HEK293 (cell line): ENCODE data around the gene LRRC74B.

Source experiments
- CTCF ChIA-PET: fragments of 350-600 bp; formaldehyde crosslinking; extraction: SDS; loops from one replicate; lab custom pipeline; 2021; ENCODE audit warnings: antibody characterized with exemption; lab: Yijun Ruan, JAX
- POLR2A ChIA-PET: fragments of 300-600 bp; formaldehyde crosslinking; extraction: SDS; loops from one replicate; lab custom pipeline; 2020; ENCODE audit warnings: antibody characterized with exemption, inconsistent platforms; lab: Yijun Ruan, JAX
- H3K27ac ChIP-seq: fragments of 200-500 bp; sonication (Bioruptor generic); 2 replicates; pipeline ENCODE4 v1.5.1; 2014; ENCODE audit warnings: low read depth, low read length, control low read depth, inconsistent platforms; ENCODE audit errors: extremely low read depth
- H3K36me3 ChIP-seq, 2 experiments: fragments of 200-500 bp in 1 of 2; sonication (Bioruptor generic) in 1 of 2; 1 replicate in 1 of 2; 2 replicates in 1 of 2; pipeline ENCODE4 v1.5.1; 2014 to 2017; ENCODE audit warnings: inconsistent platforms in 2 of 2, low read length in 2 of 2; ENCODE audit not compliant: control insufficient read depth in 2 of 2, insufficient read depth in 1 of 2
- H3K4me1 ChIP-seq: fragments of 200-500 bp; sonication (Bioruptor generic); 2 replicates; pipeline ENCODE4 v1.5.1; 2014; ENCODE audit warnings: mild to moderate bottlenecking, low read length, inconsistent platforms; ENCODE audit not compliant: control insufficient read depth, insufficient read depth
- H3K4me3 ChIP-seq: 2 replicates; pipeline ENCODE4 v1.5.1; 2011; ENCODE audit warnings: low read depth, mild to moderate bottlenecking, control low read depth, low read length, moderate library complexity
- H3K9me3 ChIP-seq: fragments of 200-500 bp; sonication (Bioruptor generic); 2 replicates; pipeline ENCODE4 v1.5.1; 2014; ENCODE audit warnings: low read depth, low read length, inconsistent platforms; ENCODE audit not compliant: control insufficient read depth, insufficient read depth
- AEBP2 ChIP-seq: fragments of 450-650 bp; formaldehyde crosslinking; IDR thresholded peaks from 2 replicates; pipeline ENCODE4 v1.5.1; 2016; ENCODE audit warnings: missing biosample characterization, missing genetic modification characterization, borderline replicate concordance
- EGR2 ChIP-seq: fragments of 450-650 bp; formaldehyde crosslinking; IDR thresholded peaks from 2 replicates; pipeline ENCODE4 v1.5.1; 2016; ENCODE audit warnings: low read depth, missing biosample characterization, missing genetic modification characterization
- GFI1B ChIP-seq: fragments of 450-650 bp; formaldehyde crosslinking; IDR thresholded peaks from 2 replicates; pipeline ENCODE4 v1.5.1; 2016; ENCODE audit warnings: missing biosample characterization, missing genetic modification characterization
- REST ChIP-seq: fragments of 450-650 bp; formaldehyde crosslinking; IDR thresholded peaks from 2 replicates; pipeline ENCODE4 v1.5.1; 2016; ENCODE audit warnings: missing biosample characterization, missing genetic modification characterization
- SCRT2 ChIP-seq: fragments of 450-650 bp; formaldehyde crosslinking; IDR thresholded peaks from 2 replicates; pipeline ENCODE4 v1.5.1; 2016; ENCODE audit warnings: missing biosample characterization, missing genetic modification characterization
- ZBTB10 ChIP-seq: fragments of 450-650 bp; formaldehyde crosslinking; IDR thresholded peaks from 2 replicates; pipeline ENCODE4 v1.5.1; 2016; ENCODE audit warnings: missing biosample characterization, missing genetic modification characterization
- ZBTB17 ChIP-seq: fragments of 450-650 bp; formaldehyde crosslinking; IDR thresholded peaks from 2 replicates; pipeline ENCODE4 v1.5.1; 2016; ENCODE audit warnings: missing biosample characterization, missing genetic modification characterization
- ZBTB44 ChIP-seq: fragments of 450-650 bp; IDR thresholded peaks from 2 replicates; pipeline ENCODE4 v1.5.1; 2018; ENCODE audit warnings: missing biosample characterization, mild to moderate bottlenecking, missing genetic modification characterization
- ZNF16 ChIP-seq: fragments of 450-650 bp; formaldehyde crosslinking; IDR thresholded peaks from 2 replicates; pipeline ENCODE4 v1.5.1; 2016; ENCODE audit warnings: low read depth, missing biosample characterization, missing genetic modification characterization
- ZNF654 ChIP-seq: fragments of 450-650 bp; formaldehyde crosslinking; IDR thresholded peaks from 2 replicates; pipeline ENCODE4 v1.5.1; 2016; ENCODE audit warnings: low read depth, missing biosample characterization, missing genetic modification characterization

LRRC74B gene

GRCh38 chr22:21009638-21010425 is 35.9 kb upstream of the LRRC74B start (continued):
- TF ChIP-seq REST (peak; percentile 98), SCRT2 (tag by site-specific recombination) (no peak), ZNF654 (tag by site-specific recombination) (no peak), ZBTB10 (tag by site-specific recombination) (no peak), GFI1B (tag by site-specific recombination) (no peak), ZBTB17 (tag by site-specific recombination) (peak; percentile 56), ZBTB44 (tag by site-specific recombination) (no peak), AEBP2 (tag by site-specific recombination) (no peak)

- H3K36me3 ChIP-seq = peaks cover 0 to 9% of the 10 kb centered on the region in 2 experiments; a peak in 1 of 3 replicates
- no peaks in the 10 kb centered on the region for H3K4me1 ChIP-seq
- ChIA-PET CTCF (interaction anchor here (0.7 kb wide), 1 partner anchor 35 kb away, joined by 3 read pairs; the partner anchor contains the start of gene LRRC74B), POLR2A (interaction anchor here (1.9 kb wide), 1 partner anchor 29 kb away, joined by 8 read pairs; the partner anchor contains the start of gene LZTR1)
- TF ChIP-seq EGR2 (tag by site-specific recombination) = no peak
- TF ChIP-seq ZNF16 = peak; percentile 77
- no peak overlapping the region for H3K4me3 ChIP-seq
- no peaks in the 10 kb centered on the region for H3K9me3 ChIP-seq
- H3K27ac ChIP-seq = no peak overlapping the region
These were observed 35.2 kb upstream of the LRRC74B start for GRCh38 chr22:21010426-21011113.
